K562 treated with DMSO at 1 percent for 24 hours (cell line): ENCODE data around the gene RAD50. TPM values are rescaled to one million over a fixed set of nuclear protein-coding genes. Genes with fewer than 3 reads are reported as not detected.

Source experiments
- total RNA-seq: library from RNA; unstranded; fragments of 300-600 nt; gene quantifications from 2 replicates; pipeline ENCODE4 v1.2.3, GENCODE V29; 2022; ENCODE audit warnings: low read depth; ENCODE audit not compliant: insufficient read depth

RAD50 gene
- total RNA-seq: 16.8 and 19.9 TPM in 2 replicates

GRCh38 chr5:132556763-132557477, at the start of gene RAD50:
Gene RAD50, plus strand, starts transcription at chr5:132556977. Its CDS starts 348 bp downstream, at chr5:132557325.

GRCh38 chr5:132543472-132544201, 13.1 kb upstream of the RAD50 start, which contains the start of gene IL5:
Gene IL5, minus strand, starts transcription at chr5:132543522. Its CDS starts 44 bp downstream, at chr5:132543478.

GRCh38 chr5:132657676-132658380, 101.1 kb downstream of the RAD50 start, which contains the start of gene IL13:
Gene IL13, plus strand, starts transcription at chr5:132658173. Its CDS starts 14 bp downstream, at chr5:132658187.

GRCh38 chr5:132673939-132674630, 117.3 kb downstream of the RAD50 start, which contains the start of gene IL4:
Gene IL4, plus strand, starts transcription at chr5:132673989. Its CDS starts 62 bp downstream, at chr5:132674051.

Other genes starting within 250 kb of the RAD50 start
- gene SLC22A5, start 187.3 kb upstream of the RAD50 start, total RNA-seq: 8.9 and 9.2 TPM in 2 replicates
- 52.3 and 52.5 TPM in 2 replicates for gene IRF1, start 66.2 kb upstream of the RAD50 start, total RNA-seq
- not detected in 2 replicates for gene IL5, start 13.5 kb upstream of the RAD50 start, total RNA-seq
- not detected in 2 replicates for gene IL13, start 101.2 kb downstream of the RAD50 start, total RNA-seq
- not detected in 2 replicates for gene IL4, start 117.0 kb downstream of the RAD50 start, total RNA-seq
- 4.4 and 4.8 TPM in 2 replicates for gene KIF3A, start 180.6 kb downstream of the RAD50 start, total RNA-seq
- 7.9 and 9.2 TPM in 2 replicates for gene CCNI2, start 190.4 kb downstream of the RAD50 start, total RNA-seq
- 71.4 and 77.1 TPM in 2 replicates for gene SEPTIN8, start 220.3 kb downstream of the RAD50 start, total RNA-seq